MM.1S (cell line): ENCODE results near the gene EIF3CL.
"Not testable (repeated sequence)": the region's sequence is repeated elsewhere in the genome, so short reads cannot be mapped to it uniquely, and the experiment has no call there.

Experiments
- CTCF ChIP-seq: fragments of 300-600 bp; sonication (generic); IDR thresholded peaks from 2 replicates; pipeline ENCODE4 v1.5.1; 2016; ENCODE audit warnings: antibody characterized with exemption, low read length, mixed read lengths
- EZH2 ChIP-seq: fragments of 300-600 bp; sonication (generic); optimal IDR thresholded peaks from 2 replicates; pipeline ENCODE3; 2017; ENCODE audit warnings: low read depth, mild to moderate bottlenecking, antibody characterized with exemption, low read length, mixed read lengths
- EZH2phosphoT487 ChIP-seq: fragments of 300-600 bp; sonication (generic); IDR thresholded peaks from 2 replicates; pipeline ENCODE4 v1.6.1; 2018; ENCODE audit warnings: antibody characterized with exemption, low read length

- not testable (repeated sequence) for TF ChIP-seq CTCF, EZH2, EZH2phosphoT487
Measured at GRCh38 chr16:28377822-28378221, 25.8 kb downstream of the EIF3CL start.
